Measurements from ENCODE around the gene DIPK2A. TPM values are rescaled to one million over a fixed set of nuclear protein-coding genes. Genes with fewer than 3 reads are reported as not detected.

Gene DIPK2A
- total RNA-seq, 2 experiments from 2014 or later: 22.4 to 24.8 TPM

DNA sequence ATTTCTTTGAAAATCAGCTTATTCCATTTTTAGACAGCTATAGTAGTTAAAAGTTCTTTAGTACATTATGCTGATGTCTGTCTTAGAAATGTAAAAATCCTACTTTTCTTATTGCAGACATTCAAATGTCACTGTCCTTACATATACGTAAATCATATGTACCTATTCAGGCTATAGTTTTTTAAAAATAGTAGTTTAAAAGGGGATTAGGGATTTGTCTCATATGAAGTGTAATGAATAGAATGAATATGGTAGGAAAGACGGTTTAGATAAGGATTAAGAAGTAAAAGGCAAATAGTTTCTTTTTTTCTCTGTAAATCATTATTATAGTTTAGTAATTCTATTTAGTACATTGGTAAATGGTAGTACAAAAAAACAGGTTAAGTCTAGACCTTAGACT is 7.4 kb downstream of the DIPK2A start:
- peaks cover 19% of the 10 kb centered on the region for H3K36me3 Mint-ChIP-seq (ENCODE audit: low read depth)
- POLR2A ChIA-PET: no interaction called here
- H3K27me3 Mint-ChIP-seq: no peaks in the 10 kb centered on the region
- DNase-seq: no peak
- H3K9me3 Mint-ChIP-seq: peaks cover 13% of the 10 kb centered on the region
- peaks cover 34% of the 10 kb centered on the region for H3K4me1 Mint-ChIP-seq
- H3K4me3 Mint-ChIP-seq: no peak overlapping the region
- no peak overlapping the region for H3K27ac Mint-ChIP-seq
- CTCF ChIA-PET: no interaction called here

DNA sequence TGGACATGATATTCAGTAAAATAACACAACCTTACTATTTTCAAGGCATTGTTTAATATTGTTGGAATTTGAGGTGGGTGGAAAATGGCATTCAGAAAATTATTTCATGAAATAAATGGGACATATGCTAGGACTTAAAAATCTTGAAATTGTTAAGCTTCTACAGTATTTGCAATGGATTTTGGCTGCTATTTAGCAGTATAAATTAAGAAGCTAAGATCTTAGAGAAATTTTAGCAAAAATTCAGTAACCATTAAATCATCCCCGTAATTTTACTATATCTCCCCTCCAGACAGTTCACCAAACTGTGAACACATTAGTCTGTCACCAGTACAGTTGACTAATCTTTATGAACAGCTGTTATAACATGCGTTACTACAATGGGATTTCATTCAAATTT is 8.2 kb downstream of the DIPK2A start:
- no peaks in the 10 kb centered on the region for H3K27me3 Mint-ChIP-seq

GRCh38 chr3:143988306-143988705 is 16.7 kb downstream of the DIPK2A start:
- Mint-ChIP-seq H3K9me3 (peaks cover 4% of the 10 kb centered on the region), H3K4me1 (peaks cover 9% of the 10 kb centered on the region), H3K4me3 (no peak overlapping the region), H3K36me3 (ENCODE audit: low read depth) (peaks cover 40% of the 10 kb centered on the region), H3K27ac (no peak overlapping the region), H3K27me3 (no peaks in the 10 kb centered on the region)
- no peak for DNase-seq
- ChIA-PET CTCF (no interaction called here), POLR2A (no interaction called here)

More for the DNA sequence above, 8.2 kb downstream of the DIPK2A start:
- Mint-ChIP-seq H3K27ac (no peak overlapping the region), H3K36me3 (ENCODE audit: low read depth) (peaks cover 24% of the 10 kb centered on the region), H3K9me3 (peaks cover 13% of the 10 kb centered on the region), H3K4me3 (no peak overlapping the region), H3K4me1 (peaks cover 26% of the 10 kb centered on the region)
- no peak for DNase-seq
- POLR2A ChIA-PET: no interaction called here
- CTCF ChIA-PET: no interaction called here

- Mint-ChIP-seq H3K27ac (no peak overlapping the region), H3K36me3 (ENCODE audit: low read depth) (peaks cover 40% of the 10 kb centered on the region), H3K27me3 (no peaks in the 10 kb centered on the region), H3K4me3 (no peak overlapping the region), H3K4me1 (peaks cover 9% of the 10 kb centered on the region), H3K9me3 (no peaks in the 10 kb centered on the region)
- POLR2A ChIA-PET: no interaction called here
- DNase-seq: no peak
- CTCF ChIA-PET: no interaction called here
These were observed 17.8 kb downstream of the DIPK2A start for GRCh38 chr3:143989461-143989860.

DNA sequence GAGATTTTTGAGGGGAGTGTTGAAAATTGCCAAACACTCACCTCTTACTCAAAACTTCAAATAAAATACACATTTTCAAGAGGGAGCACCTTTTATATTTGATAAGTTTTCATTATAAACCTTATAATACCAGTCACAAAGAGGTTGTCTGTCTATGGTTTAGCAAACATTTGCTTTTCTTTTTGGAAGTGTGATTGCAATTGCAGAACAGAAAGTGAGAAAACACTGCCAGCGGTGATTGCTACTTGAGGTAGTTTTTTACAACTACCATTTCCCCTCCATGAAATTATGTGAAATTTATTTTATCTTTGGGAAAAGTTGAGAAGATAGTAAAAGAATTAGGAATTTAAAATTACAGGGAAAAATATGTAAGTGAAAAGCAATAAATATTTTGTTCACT is 20.1 kb downstream of the DIPK2A start:
- no peak for DNase-seq
- Mint-ChIP-seq H3K4me1 (peaks cover 9% of the 10 kb centered on the region), H3K27ac (no peak overlapping the region), H3K9me3 (no peaks in the 10 kb centered on the region), H3K4me3 (no peak overlapping the region), H3K27me3 (no peaks in the 10 kb centered on the region), H3K36me3 (ENCODE audit: low read depth) (peaks cover 32% of the 10 kb centered on the region)
- POLR2A ChIA-PET: no interaction called here
- CTCF ChIA-PET: no interaction called here

GRCh38 chr3:143998266-143998665 is 26.6 kb downstream of the DIPK2A start:
- no peaks in the 10 kb centered on the region for H3K27me3 Mint-ChIP-seq
- H3K9me3 Mint-ChIP-seq: no peaks in the 10 kb centered on the region
- H3K4me3 Mint-ChIP-seq: no peak overlapping the region
- no peak overlapping the region for H3K27ac Mint-ChIP-seq
- CTCF ChIA-PET: no interaction called here
- no peak for DNase-seq
- POLR2A ChIA-PET: no interaction called here
- no peaks in the 10 kb centered on the region for H3K4me1 Mint-ChIP-seq
- H3K36me3 Mint-ChIP-seq (ENCODE audit: low read depth): peaks cover 7% of the 10 kb centered on the region

DNA sequence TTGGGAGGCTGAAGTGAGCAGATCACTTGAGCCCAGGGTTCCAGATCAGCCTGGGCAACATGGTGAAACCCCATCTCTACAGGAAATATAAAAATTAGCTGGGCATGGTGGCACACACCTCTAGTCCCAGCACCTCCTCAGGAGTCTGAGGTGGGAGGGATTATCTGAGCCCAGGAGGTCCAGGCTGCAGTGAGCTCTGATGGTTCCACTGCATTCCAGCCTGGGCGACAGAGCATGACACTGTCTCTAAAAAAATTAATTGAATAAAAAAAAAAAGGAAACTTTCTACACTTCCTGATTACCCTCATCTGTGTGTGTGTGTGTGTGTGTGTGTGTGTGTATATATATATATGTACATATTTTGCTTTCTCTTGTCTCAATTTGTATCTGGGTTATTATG is 31.4 kb downstream of the DIPK2A start:
- ChIA-PET CTCF (no interaction called here), POLR2A (no interaction called here)
- H3K27me3 Mint-ChIP-seq: no peaks in the 10 kb centered on the region
- H3K27ac Mint-ChIP-seq: no peak overlapping the region
- H3K4me1 Mint-ChIP-seq: no peaks in the 10 kb centered on the region
- no peaks in the 10 kb centered on the region for H3K36me3 Mint-ChIP-seq (ENCODE audit: low read depth)
- DNase-seq: no peak
- no peaks in the 10 kb centered on the region for H3K9me3 Mint-ChIP-seq
- H3K4me3 Mint-ChIP-seq: no peak overlapping the region

DNA sequence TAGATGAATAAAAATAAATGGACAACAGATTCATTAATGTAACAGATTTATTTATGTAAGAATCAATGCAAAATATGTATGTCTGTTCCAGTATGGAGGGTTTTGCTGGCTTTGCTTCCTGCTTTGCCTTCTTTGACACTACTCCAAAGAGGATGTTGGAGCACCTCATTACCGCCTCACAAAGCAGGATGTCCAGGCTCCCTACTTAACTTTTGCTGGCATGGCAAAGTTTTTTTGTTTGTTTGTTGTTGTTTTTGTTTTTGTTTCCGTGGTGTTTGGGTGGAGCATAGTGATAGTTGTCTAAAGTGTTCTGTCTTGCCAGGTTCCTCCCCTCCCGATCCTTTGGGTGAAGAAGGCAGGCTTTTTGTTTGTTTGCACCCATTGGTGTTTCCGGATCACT is 38.7 kb downstream of the DIPK2A start:
- Mint-ChIP-seq H3K4me1 (no peaks in the 10 kb centered on the region), H3K4me3 (no peak overlapping the region), H3K27me3 (no peaks in the 10 kb centered on the region), H3K27ac (no peak overlapping the region), H3K9me3 (no peaks in the 10 kb centered on the region), H3K36me3 (ENCODE audit: low read depth) (no peaks in the 10 kb centered on the region)
- DNase-seq: no peak
- ChIA-PET POLR2A (no interaction called here), CTCF (no interaction called here)

DNA sequence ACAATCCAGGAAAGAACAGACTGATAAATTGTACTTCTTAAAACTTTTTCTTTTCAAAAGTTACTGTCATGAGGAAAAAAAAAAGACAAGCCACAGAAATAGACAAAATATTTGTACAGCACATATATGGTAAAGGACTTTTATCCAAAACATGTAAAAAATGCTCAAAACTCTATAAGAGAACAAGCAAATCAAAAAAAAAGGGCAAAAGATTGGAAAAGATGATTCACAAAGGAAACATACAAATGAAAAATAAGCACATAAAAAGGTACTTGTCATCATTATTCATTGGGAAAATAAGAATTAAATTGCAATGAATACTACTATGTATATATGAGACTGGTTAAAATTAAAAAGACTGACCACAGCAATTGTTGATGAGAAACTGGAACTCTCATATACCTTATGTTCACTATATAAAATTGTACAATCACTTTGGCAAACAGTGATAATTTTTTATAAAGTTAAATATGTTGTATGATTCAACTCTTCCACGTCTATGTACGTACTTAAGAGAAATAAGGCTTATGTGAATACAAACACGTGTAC is 39.7 kb downstream of the DIPK2A start:
- POLR2A ChIA-PET: no interaction called here
- CTCF ChIA-PET: no interaction called here
- DNase-seq: no peak
- Mint-ChIP-seq H3K9me3 (no peaks in the 10 kb centered on the region), H3K4me1 (no peaks in the 10 kb centered on the region), H3K4me3 (no peak overlapping the region), H3K27ac (no peak overlapping the region), H3K27me3 (no peaks in the 10 kb centered on the region), H3K36me3 (ENCODE audit: low read depth) (no peaks in the 10 kb centered on the region)

DNA sequence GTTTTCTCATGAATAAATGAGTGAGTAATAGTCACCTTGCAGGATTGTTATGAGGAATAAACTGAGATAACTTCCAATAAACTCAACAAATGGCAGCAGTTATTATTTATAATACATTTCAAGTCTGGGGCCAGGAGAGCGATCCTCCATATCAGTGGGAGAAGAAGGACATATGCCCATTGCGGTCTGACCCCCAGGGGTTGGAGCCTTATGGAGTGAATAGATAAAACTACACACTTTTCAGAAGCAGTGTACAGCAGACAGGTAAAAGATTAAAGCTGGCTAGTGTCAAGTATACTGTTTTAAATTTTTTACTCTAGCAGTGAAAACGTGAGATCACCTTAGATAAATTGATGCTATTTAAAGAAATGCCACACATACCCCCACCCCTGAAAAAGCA is 43.5 kb downstream of the DIPK2A start:
- POLR2A ChIA-PET: no interaction called here
- no peak overlapping the region for H3K4me3 Mint-ChIP-seq

DNA sequence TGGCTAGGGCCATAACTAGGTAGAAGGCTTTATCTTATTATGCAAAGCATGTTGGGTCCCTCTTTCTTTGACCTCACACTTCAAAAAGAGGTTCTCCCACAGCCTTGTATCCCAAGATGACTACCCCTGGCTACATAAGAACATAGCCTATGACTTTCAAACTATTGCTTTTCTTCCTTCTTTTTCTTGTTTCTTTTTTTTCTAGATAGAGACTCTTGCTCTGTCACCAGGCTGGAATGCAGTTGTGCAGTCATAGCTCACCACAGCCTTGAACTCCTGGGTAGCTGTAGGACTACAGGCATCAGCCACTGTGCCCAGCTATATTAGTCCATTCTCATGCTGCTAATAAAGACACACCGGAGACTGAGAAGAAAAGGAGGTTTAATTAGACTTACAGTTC is 47.2 kb downstream of the DIPK2A start:
- H3K4me3 Mint-ChIP-seq: no peak overlapping the region
- DNase-seq: no peak
- ChIA-PET POLR2A (no interaction called here), CTCF (no interaction called here)
- H3K27ac Mint-ChIP-seq: no peak overlapping the region
- no peaks in the 10 kb centered on the region for H3K36me3 Mint-ChIP-seq (ENCODE audit: low read depth)
- H3K4me1 Mint-ChIP-seq: no peaks in the 10 kb centered on the region
- H3K9me3 Mint-ChIP-seq: no peaks in the 10 kb centered on the region
- peaks cover 4% of the 10 kb centered on the region for H3K27me3 Mint-ChIP-seq

More for the DNA sequence above, 43.5 kb downstream of the DIPK2A start:
- CTCF ChIA-PET: no interaction called here
- no peak overlapping the region for H3K27ac Mint-ChIP-seq
- no peaks in the 10 kb centered on the region for H3K4me1 Mint-ChIP-seq
- no peak for DNase-seq
- H3K9me3 Mint-ChIP-seq: no peaks in the 10 kb centered on the region
- H3K36me3 Mint-ChIP-seq (ENCODE audit: low read depth): no peaks in the 10 kb centered on the region
- H3K27me3 Mint-ChIP-seq: peaks cover 4% of the 10 kb centered on the region

Other genes with a start within 250 kb of the DIPK2A start
- gene SLC9A9, start 123.4 kb upstream of the DIPK2A start, total RNA-seq: 10 to 100 TPM; 13.8 to 16.4 TPM